Suprapubic skin (tissue), 4 donors: ENCODE results near the gene CAMK2A.

Source experiments
- CTCF ChIP-seq, 2 donors: fragments of 200-600 bp in 1 of 2; fragments of 450-650 bp in 1 of 2; sonication (generic) in 1 of 2; IDR thresholded peaks; one replicate each; pipeline ENCODE4 v1.5.1; 2016 to 2019; ENCODE audit warnings: antibody characterized with exemption in 2 of 2, mild to moderate bottlenecking in 1 of 2, moderate library complexity in 1 of 2
- EP300 ChIP-seq: sonication (generic); formaldehyde crosslinking; IDR thresholded peaks from one replicate; pipeline ENCODE4 v1.6.1; 2017; ENCODE audit warnings: antibody characterized with exemption
- POLR2A ChIP-seq, 2 donors: fragments of 450-650 bp; IDR thresholded peaks; one replicate each; pipeline ENCODE4 v1.6.1; 2017; ENCODE audit warnings: antibody characterized with exemption in 2 of 2, mild to moderate bottlenecking in 2 of 2, moderate library complexity in 2 of 2
- POLR2AphosphoS5 ChIP-seq, 3 donors: sonication (generic); formaldehyde crosslinking; IDR thresholded peaks; one replicate each; pipeline ENCODE4 v1.6.1; 2017; ENCODE audit warnings: antibody characterized with exemption in 3 of 3

GRCh38 chr5:150236981-150237754 lies 52.4 kb downstream of the CAMK2A start:
- TF ChIP-seq CTCF (IDR thresholded peaks at IDR 0.05): no peak
- no peak for TF ChIP-seq POLR2A (IDR thresholded peaks at IDR 0.05)
- no peak for TF ChIP-seq EP300
- TF ChIP-seq POLR2AphosphoS5 (IDR thresholded peaks at IDR 0.05): no peak
